HG03442 (cell line): ENCODE results near the gene HDAC4.

Source experiments
- ATAC-seq: cut with Tn5 transposase; IDR thresholded peaks from one replicate; pipeline ENCODE4 v1.9.1; 2021; ENCODE audit warnings: mild to moderate bottlenecking, moderate library complexity; ENCODE audit not compliant: unreplicated experiment

HDAC4 gene

GRCh38 chr2:239370876-239371725 lies 29.7 kb downstream of the HDAC4 start:
- ATAC-seq: no peak

GRCh38 chr2:239370403-239370802 lies 30.4 kb downstream of the HDAC4 start:
- no peak for ATAC-seq

- ATAC-seq: peak; percentile 75
These were observed 31.1 kb downstream of the HDAC4 start for GRCh38 chr2:239369631-239370161.

GRCh38 chr2:239368906-239369552 lies 31.8 kb downstream of the HDAC4 start:
- ATAC-seq: no peak

GRCh38 chr2:239368321-239368720 lies 32.5 kb downstream of the HDAC4 start:
- ATAC-seq: no peak

- no peak for ATAC-seq
These were observed 34.1 kb downstream of the HDAC4 start for GRCh38 chr2:239366740-239367139.

- no peak for ATAC-seq
These were observed 34.9 kb downstream of the HDAC4 start for GRCh38 chr2:239365782-239366435.

GRCh38 chr2:239365071-239365781 lies 35.6 kb downstream of the HDAC4 start:
- no peak for ATAC-seq

GRCh38 chr2:239363946-239364637 lies 36.7 kb downstream of the HDAC4 start:
- ATAC-seq: no peak

- ATAC-seq: no peak
These were observed 38.3 kb downstream of the HDAC4 start for GRCh38 chr2:239362507-239362906.

- ATAC-seq: no peak
These were observed 39.5 kb downstream of the HDAC4 start for GRCh38 chr2:239361311-239361642.

GRCh38 chr2:239360421-239361310 lies 40.2 kb downstream of the HDAC4 start:
- no peak for ATAC-seq

- no peak for ATAC-seq
These were observed 40.8 kb downstream of the HDAC4 start for GRCh38 chr2:239360008-239360407.

GRCh38 chr2:239359196-239359912 lies 41.5 kb downstream of the HDAC4 start:
- no peak for ATAC-seq

GRCh38 chr2:239358062-239358754 lies 42.6 kb downstream of the HDAC4 start:
- ATAC-seq: no peak

GRCh38 chr2:239355724-239356123 lies 45.1 kb downstream of the HDAC4 start:
- no peak for ATAC-seq

GRCh38 chr2:239355139-239355538 lies 45.7 kb downstream of the HDAC4 start:
- ATAC-seq: no peak

GRCh38 chr2:239354791-239355136 lies 46.1 kb downstream of the HDAC4 start:
- ATAC-seq: no peak
